HG02678 (cell line): ENCODE data around the gene SPRR2D.
"Not testable (repeated sequence)": the region's sequence is repeated elsewhere in the genome, so short reads cannot be mapped to it uniquely, and the experiment has no call there.

ENCODE experiments used
- ATAC-seq: cut with Tn5 transposase; IDR thresholded peaks from one replicate; pipeline ENCODE4 v1.9.1; 2021; ENCODE audit warnings: mild to moderate bottlenecking, moderate library complexity; ENCODE audit not compliant: unreplicated experiment

Gene SPRR2D

GRCh38 chr1:153021829-153022228 lies 19.1 kb downstream of the SPRR2D start:
- not testable (repeated sequence) for ATAC-seq

- ATAC-seq = not testable (repeated sequence)
Observed at GRCh38 chr1:153011235-153011758, 29.6 kb downstream of the SPRR2D start.

- no peak for ATAC-seq
Observed at GRCh38 chr1:153001382-153001781, 39.5 kb downstream of the SPRR2D start, which contains the start of gene SPRR3. Gene SPRR3 (plus strand): TSS chr1:153001749. CDS start chr1:153003021, 1,272 bp downstream.

- ATAC-seq = no peak
Observed at GRCh38 chr1:153000294-153000693, 40.6 kb downstream of the SPRR2D start.

GRCh38 chr1:152999818-153000217 lies 41.1 kb downstream of the SPRR2D start:
- ATAC-seq = no peak

GRCh38 chr1:152998476-152998875 lies 42.4 kb downstream of the SPRR2D start:
- no peak for ATAC-seq

- no peak for ATAC-seq
Observed at GRCh38 chr1:152997901-152998300, 43.0 kb downstream of the SPRR2D start.

GRCh38 chr1:152996633-152997400 lies 44.1 kb downstream of the SPRR2D start:
- no peak for ATAC-seq

GRCh38 chr1:152995842-152996241 lies 45.1 kb downstream of the SPRR2D start:
- no peak for ATAC-seq

GRCh38 chr1:152993186-152993585 lies 47.7 kb downstream of the SPRR2D start:
- no peak for ATAC-seq
